ENCODE results near the gene SPINDOC.
A peak's percentile ranks its signal among the peaks of the same experiment; 100 is the strongest.

SPINDOC gene

GRCh38 chr11:63834535-63835157 is 21.4 kb downstream of the SPINDOC start:
- DNase-seq = no peak

- DNase-seq = no peak
These were observed 21.9 kb downstream of the SPINDOC start for GRCh38 chr11:63835158-63835545.

GRCh38 chr11:63837027-63837688 is 23.9 kb downstream of the SPINDOC start:
- peak; percentile 45 for DNase-seq

- no peak for DNase-seq
These were observed 24.5 kb downstream of the SPINDOC start for GRCh38 chr11:63837739-63838138.

GRCh38 chr11:63838150-63838677 is 25.0 kb downstream of the SPINDOC start:
- DNase-seq = no peak

- DNase-seq = peak; percentile 100
These were observed 25.6 kb downstream of the SPINDOC start, which contains the start of gene MARK2 for GRCh38 chr11:63838678-63839507. TSS of gene MARK2 (plus strand) at chr11:63839110. CDS start at chr11:63839507, 397 bp downstream.

- DNase-seq = no peak
These were observed 26.5 kb downstream of the SPINDOC start for GRCh38 chr11:63839508-63840355.

GRCh38 chr11:63840356-63841060 is 27.3 kb downstream of the SPINDOC start:
- DNase-seq = no peak

GRCh38 chr11:63841554-63841953 is 28.3 kb downstream of the SPINDOC start:
- no peak for DNase-seq

GRCh38 chr11:63843041-63843440 is 29.8 kb downstream of the SPINDOC start:
- DNase-seq = no peak

- no peak for DNase-seq
These were observed 31.6 kb downstream of the SPINDOC start for GRCh38 chr11:63844836-63845235.

- DNase-seq = no peak
These were observed 32.0 kb downstream of the SPINDOC start for GRCh38 chr11:63845303-63845702.

GRCh38 chr11:63845911-63846310 is 32.7 kb downstream of the SPINDOC start:
- DNase-seq = no peak

GRCh38 chr11:63846897-63847296 is 33.6 kb downstream of the SPINDOC start:
- DNase-seq = no peak

GRCh38 chr11:63847363-63847762 is 34.1 kb downstream of the SPINDOC start:
- no peak for DNase-seq

- no peak for DNase-seq
These were observed 36.4 kb downstream of the SPINDOC start for GRCh38 chr11:63849691-63850090.

GRCh38 chr11:63850920-63851319 is 37.7 kb downstream of the SPINDOC start:
- no peak for DNase-seq

- no peak for DNase-seq
These were observed 38.1 kb downstream of the SPINDOC start for GRCh38 chr11:63851364-63851763.

GRCh38 chr11:63853476-63853875 is 40.2 kb downstream of the SPINDOC start:
- DNase-seq = no peak

- DNase-seq = no peak
These were observed 41.4 kb downstream of the SPINDOC start for GRCh38 chr11:63854696-63855095.

GRCh38 chr11:63855975-63856374 is 42.7 kb downstream of the SPINDOC start:
- DNase-seq = no peak
